Stimulated activated effector memory CD8-positive, alpha-beta T cell treated with anti-CD3 and anti-CD28 coated beads, Interleukin-12 subunit alpha, Interleukin-12 subunit beta, amount 100 ng/mL, for 72 hours (primary cell): ENCODE data around the gene MEP1A.
"Not testable (repeated sequence)": the region's sequence is repeated elsewhere in the genome, so short reads cannot be mapped to it uniquely, and the experiment has no call there.

Experiments used
- ATAC-seq: fragments of 150-1000 bp; cut with Tn5 transposase; 2 replicates; pipeline ENCODE4 v1.10.0; 2021
- DNase-seq, 2 donors: peaks; one replicate each; pipeline ENCODE4 v3.0.0; 2021 to 2022; ENCODE audit warnings: low spot score in 2 of 2
- H3K27ac Mint-ChIP-seq: one replicate; pipeline ENCODE4 v1.8.0; 2022; ENCODE audit warnings: mild to moderate bottlenecking, mixed read lengths
- H3K36me3 Mint-ChIP-seq: one replicate; pipeline ENCODE4 v1.8.0; 2022; ENCODE audit warnings: mild to moderate bottlenecking, mixed read lengths
- H3K4me1 Mint-ChIP-seq: one replicate; pipeline ENCODE4 v1.8.0; 2022; ENCODE audit warnings: mixed read lengths
- H3K4me3 Mint-ChIP-seq: one replicate; pipeline ENCODE4 v1.8.0; 2022; ENCODE audit warnings: mild to moderate bottlenecking, mixed read lengths
- H3K9me3 Mint-ChIP-seq: one replicate; pipeline ENCODE4 v1.8.0; 2022; ENCODE audit warnings: mixed read lengths

The MEP1A gene

DNA sequence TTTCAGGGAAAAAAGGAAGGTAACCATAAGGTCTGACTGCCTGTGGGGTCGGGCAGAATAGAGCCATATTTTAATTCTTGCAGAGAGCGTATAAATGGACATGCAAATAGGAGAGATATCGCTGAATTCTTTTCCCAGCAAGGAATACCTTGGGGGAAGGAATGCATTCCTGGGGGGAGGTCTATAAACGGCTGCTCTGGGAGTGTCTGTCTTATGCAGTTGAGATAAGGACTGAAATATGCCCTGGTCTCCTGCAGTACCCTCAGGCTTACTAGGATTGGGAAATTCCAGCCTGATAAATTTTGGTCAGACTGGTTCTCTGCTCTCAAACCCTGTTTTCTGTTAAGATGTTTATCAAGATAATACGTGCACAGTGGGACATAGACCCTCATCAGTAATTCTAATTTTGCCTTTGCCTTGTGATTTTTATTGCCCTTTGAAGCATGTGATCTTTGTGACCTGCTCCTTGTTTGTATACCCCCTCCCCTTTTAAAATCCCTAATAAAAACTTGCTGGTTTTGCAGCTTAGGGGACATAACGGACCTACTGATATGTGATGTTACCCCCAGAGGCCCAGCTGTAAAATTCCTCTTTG is 49.2 kb downstream of the MEP1A start:
- H3K9me3 Mint-ChIP-seq = peaks cover 14% of the 10 kb centered on the region
- not testable (repeated sequence) for DNase-seq, H3K27ac Mint-ChIP-seq, H3K4me1 Mint-ChIP-seq, H3K4me3 Mint-ChIP-seq, H3K36me3 Mint-ChIP-seq, ATAC-seq

- no peaks in the 10 kb centered on the region for H3K36me3 Mint-ChIP-seq
Observed at GRCh38 chr6:46845126-46845525, 51.9 kb downstream of the MEP1A start.

DNA sequence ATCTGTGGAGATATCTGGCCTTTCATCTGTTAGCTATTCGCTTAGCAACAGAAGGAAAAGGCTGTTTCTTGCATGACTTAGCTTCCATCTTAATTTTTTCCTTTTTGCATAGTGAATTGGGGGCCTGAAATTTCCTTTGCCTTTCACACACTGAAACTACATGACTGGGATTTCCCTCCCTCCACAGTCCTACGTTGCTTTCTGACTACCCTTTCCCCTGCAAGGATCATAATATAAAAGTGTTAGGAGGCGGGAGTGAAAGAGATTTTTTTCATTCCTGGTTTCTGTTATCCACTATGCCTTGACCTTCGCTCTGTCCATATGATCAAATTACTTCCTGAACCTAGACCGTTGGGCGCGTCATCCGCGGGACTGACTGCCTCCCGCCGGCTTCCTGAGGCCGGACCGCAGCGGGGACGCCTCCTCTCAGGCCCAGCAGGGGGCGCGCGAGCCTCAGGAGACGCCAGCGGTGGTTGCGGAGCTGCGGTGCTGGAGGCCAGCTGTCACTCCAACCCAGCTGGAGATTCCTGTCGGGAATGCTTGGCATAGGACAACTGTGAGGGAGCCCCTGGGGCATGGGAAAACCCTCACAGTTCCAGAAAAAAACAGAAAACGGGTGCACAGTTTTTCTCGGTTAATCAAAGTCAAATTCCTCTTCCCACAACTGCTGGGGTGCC is 55.6 kb downstream of the MEP1A start:
- Mint-ChIP-seq H3K9me3 (peaks cover 3% of the 10 kb centered on the region), H3K36me3 (no peaks in the 10 kb centered on the region), H3K27ac (no peak overlapping the region), H3K4me3 (peak overlapping the region; percentile 38), H3K4me1 (peaks cover 12% of the 10 kb centered on the region)
- DNase-seq = peak; percentile 53 to 74
- ATAC-seq = peak; percentile 78

More at GRCh38 chr6:46845126-46845525, 51.9 kb downstream of the MEP1A start:
- H3K4me1 Mint-ChIP-seq = peaks cover 12% of the 10 kb centered on the region
- ATAC-seq (no peak), DNase-seq (no peak)
- no peak overlapping the region for H3K27ac Mint-ChIP-seq
- no peak overlapping the region for H3K4me3 Mint-ChIP-seq
- peaks cover 14% of the 10 kb centered on the region for H3K9me3 Mint-ChIP-seq

GRCh38 chr6:46849361-46849690 is 56.1 kb downstream of the MEP1A start:
- Mint-ChIP-seq H3K9me3 (no peaks in the 10 kb centered on the region), H3K36me3 (no peaks in the 10 kb centered on the region), H3K27ac (no peak overlapping the region), H3K4me3 (no peak overlapping the region), H3K4me1 (peaks cover 12% of the 10 kb centered on the region)
- no peak for ATAC-seq
- no peak for DNase-seq

- H3K4me3 Mint-ChIP-seq = no peak overlapping the region
- H3K4me1 Mint-ChIP-seq = peaks cover 12% of the 10 kb centered on the region
- no peak for DNase-seq
- no peak overlapping the region for H3K27ac Mint-ChIP-seq
- no peak for ATAC-seq
- no peaks in the 10 kb centered on the region for H3K36me3 Mint-ChIP-seq
- no peaks in the 10 kb centered on the region for H3K9me3 Mint-ChIP-seq
Observed at GRCh38 chr6:46850792-46851191, 57.6 kb downstream of the MEP1A start.

DNA sequence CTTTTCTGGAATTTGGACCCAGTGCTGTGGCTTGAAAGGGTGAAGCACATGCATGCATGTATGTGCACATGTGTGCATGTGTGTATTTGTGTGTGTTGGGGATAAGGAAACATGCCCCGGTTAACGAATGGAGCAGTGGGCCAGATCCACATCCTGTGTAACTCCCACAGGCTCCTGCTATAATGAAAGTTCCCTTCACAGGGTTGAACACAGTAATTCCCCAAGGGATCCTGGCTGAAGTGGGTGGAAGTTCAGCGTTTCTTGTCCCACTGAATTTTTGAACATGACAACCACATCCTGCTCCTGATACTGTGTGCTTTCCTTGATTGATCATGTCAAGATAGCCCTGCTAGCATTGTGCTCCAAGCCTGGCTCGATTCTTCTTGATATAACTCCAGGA is 58.4 kb downstream of the MEP1A start:
- H3K4me1 Mint-ChIP-seq = peaks cover 12% of the 10 kb centered on the region
- not testable (repeated sequence) for H3K9me3 Mint-ChIP-seq, DNase-seq, H3K4me3 Mint-ChIP-seq, H3K36me3 Mint-ChIP-seq, H3K27ac Mint-ChIP-seq, ATAC-seq

- H3K4me3 Mint-ChIP-seq, H3K36me3 Mint-ChIP-seq, DNase-seq, H3K4me1 Mint-ChIP-seq, ATAC-seq, H3K27ac Mint-ChIP-seq, H3K9me3 Mint-ChIP-seq: not testable (repeated sequence)
Observed at GRCh38 chr6:46855966-46856365, 62.8 kb downstream of the MEP1A start.

- DNase-seq (no peak), ATAC-seq (no peak)
- Mint-ChIP-seq H3K4me1 (no peaks in the 10 kb centered on the region), H3K4me3 (no peak overlapping the region), H3K27ac (no peak overlapping the region), H3K36me3 (no peaks in the 10 kb centered on the region), H3K9me3 (no peaks in the 10 kb centered on the region)
Observed at GRCh38 chr6:46862381-46862780, 69.2 kb downstream of the MEP1A start.

- Mint-ChIP-seq H3K9me3 (no peaks in the 10 kb centered on the region), H3K4me1 (no peaks in the 10 kb centered on the region), H3K4me3 (no peak overlapping the region), H3K27ac (no peak overlapping the region), H3K36me3 (no peaks in the 10 kb centered on the region)
- ATAC-seq (no peak), DNase-seq (no peak)
Observed at GRCh38 chr6:46863791-46864190, 70.6 kb downstream of the MEP1A start.

DNA sequence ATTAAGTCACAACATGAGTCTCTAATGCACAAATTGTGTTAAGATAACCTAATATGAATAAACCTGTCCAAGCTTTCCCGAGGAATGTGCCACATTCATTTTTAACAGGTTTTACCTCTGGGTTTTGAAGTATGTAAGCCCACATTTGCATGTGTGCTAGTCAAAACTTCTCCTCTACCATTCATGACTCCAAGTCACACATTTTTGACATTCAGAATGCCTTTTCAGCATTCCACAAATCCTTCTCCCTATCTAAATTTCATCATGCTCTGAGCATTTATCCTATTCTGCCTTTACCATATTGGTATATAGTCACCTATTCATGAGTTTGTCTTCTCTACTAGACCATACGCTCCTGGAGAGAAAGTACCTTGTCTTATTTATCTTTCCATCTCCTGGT is 72.0 kb downstream of the MEP1A start:
- no peak overlapping the region for H3K4me3 Mint-ChIP-seq
- no peak overlapping the region for H3K27ac Mint-ChIP-seq
- no peak for ATAC-seq
- no peaks in the 10 kb centered on the region for H3K9me3 Mint-ChIP-seq
- no peaks in the 10 kb centered on the region for H3K36me3 Mint-ChIP-seq
- DNase-seq = no peak
- H3K4me1 Mint-ChIP-seq = no peaks in the 10 kb centered on the region

DNA sequence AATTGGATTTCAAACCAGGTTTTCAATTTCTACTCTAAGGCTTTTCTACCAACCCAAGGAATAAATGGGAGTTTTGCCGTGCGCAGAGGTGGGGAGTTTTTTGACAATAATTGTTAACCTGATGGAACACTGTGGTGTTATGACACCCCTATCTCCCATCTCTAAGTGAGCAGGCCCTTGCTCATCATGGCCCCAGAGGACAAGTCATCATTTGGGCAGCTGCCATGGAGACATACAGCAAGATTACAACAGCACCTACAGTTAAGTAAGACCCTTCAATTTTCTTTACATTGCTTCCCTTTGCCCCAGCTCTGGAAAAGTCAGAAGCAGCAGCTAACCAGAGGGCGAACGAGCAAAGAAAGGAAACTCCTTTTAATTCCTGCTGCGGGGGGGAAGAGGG is 74.2 kb downstream of the MEP1A start:
- Mint-ChIP-seq H3K4me1 (no peaks in the 10 kb centered on the region), H3K4me3 (no peak overlapping the region), H3K9me3 (no peaks in the 10 kb centered on the region), H3K27ac (no peak overlapping the region), H3K36me3 (no peaks in the 10 kb centered on the region)
- no peak for ATAC-seq
- DNase-seq = no peak

DNA sequence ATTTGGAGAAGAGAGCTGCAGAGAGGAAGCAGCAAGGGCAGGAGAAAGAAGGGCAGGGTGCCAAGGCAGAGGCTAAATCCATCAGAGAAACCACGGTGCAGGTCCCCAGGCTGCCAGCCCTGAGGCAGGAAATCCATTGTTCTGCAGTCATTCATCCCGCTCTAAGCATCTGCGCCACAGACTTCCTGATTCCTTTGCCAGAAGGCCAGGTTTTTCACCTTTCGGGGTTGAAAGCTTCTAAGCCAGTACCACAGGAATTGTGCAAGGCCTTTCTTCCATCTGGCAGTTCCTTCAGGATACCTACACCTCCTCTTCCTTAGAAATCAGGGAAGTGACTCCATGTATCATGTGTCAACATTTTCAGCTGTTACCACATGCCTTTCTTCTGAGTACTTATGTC is 82.9 kb downstream of the MEP1A start:
- DNase-seq = no peak

GRCh38 chr6:46879003-46879402 is 85.8 kb downstream of the MEP1A start:
- H3K4me3 Mint-ChIP-seq = no peak overlapping the region
- H3K36me3 Mint-ChIP-seq = no peaks in the 10 kb centered on the region
- no peak overlapping the region for H3K27ac Mint-ChIP-seq

More for the DNA sequence above, 82.9 kb downstream of the MEP1A start:
- no peaks in the 10 kb centered on the region for H3K9me3 Mint-ChIP-seq
- no peaks in the 10 kb centered on the region for H3K4me1 Mint-ChIP-seq
- H3K36me3 Mint-ChIP-seq = no peaks in the 10 kb centered on the region
- ATAC-seq = no peak
- H3K4me3 Mint-ChIP-seq = no peak overlapping the region
- H3K27ac Mint-ChIP-seq = no peak overlapping the region

DNA sequence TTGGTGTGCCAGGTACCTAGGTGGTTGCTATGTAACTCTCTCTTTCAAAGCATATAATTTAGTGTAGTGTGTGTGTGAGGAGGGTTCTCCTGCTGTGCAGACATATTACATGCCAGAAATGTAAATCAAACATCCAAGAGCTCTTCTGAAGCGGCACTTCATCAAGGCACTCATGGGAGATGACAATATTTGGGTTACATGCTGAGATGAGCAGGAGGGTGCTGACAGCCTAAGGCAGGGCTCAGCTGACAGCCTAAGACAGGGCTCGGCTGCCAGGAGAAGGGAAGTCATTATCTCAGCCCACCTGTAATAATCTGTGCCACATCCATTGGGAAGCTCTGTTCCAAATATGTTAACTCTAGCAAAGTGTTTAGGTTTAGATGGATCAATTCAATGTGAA is 89.5 kb downstream of the MEP1A start:
- no peak overlapping the region for H3K4me3 Mint-ChIP-seq
- H3K27ac Mint-ChIP-seq = no peak overlapping the region
- no peak for ATAC-seq
- no peaks in the 10 kb centered on the region for H3K9me3 Mint-ChIP-seq
- H3K4me1 Mint-ChIP-seq = no peaks in the 10 kb centered on the region
- H3K36me3 Mint-ChIP-seq = no peaks in the 10 kb centered on the region
- no peak for DNase-seq

More at GRCh38 chr6:46879003-46879402, 85.8 kb downstream of the MEP1A start:
- Mint-ChIP-seq H3K9me3 (no peaks in the 10 kb centered on the region), H3K4me1 (no peaks in the 10 kb centered on the region)
- DNase-seq = no peak
- no peak for ATAC-seq

- Mint-ChIP-seq H3K36me3 (no peaks in the 10 kb centered on the region), H3K4me3 (no peak overlapping the region), H3K27ac (no peak overlapping the region), H3K9me3 (no peaks in the 10 kb centered on the region), H3K4me1 (no peaks in the 10 kb centered on the region)
- peak; percentile 16 for ATAC-seq
- DNase-seq = no peak
Observed at GRCh38 chr6:46888031-46888430, 94.8 kb downstream of the MEP1A start.

DNA sequence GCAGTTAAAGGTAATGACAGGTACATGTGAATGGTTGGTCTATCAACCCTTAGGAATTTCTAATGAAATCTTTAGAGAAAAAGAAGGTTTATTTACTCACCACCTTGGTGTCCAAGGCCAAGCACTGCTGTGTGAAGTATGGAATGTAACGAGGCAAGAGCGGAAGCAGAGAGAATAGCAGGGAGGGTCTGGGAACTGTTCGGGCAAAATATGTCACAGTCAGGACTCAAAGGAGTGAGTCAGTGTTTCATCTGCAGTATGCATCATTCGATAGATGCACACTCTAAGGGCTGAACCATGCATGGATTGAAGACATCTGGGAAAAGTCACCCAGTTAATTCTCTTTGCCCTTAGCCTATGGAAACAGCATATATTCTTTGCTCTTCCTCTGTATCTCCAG is 95.4 kb downstream of the MEP1A start:
- H3K9me3 Mint-ChIP-seq = no peaks in the 10 kb centered on the region
- no peak overlapping the region for H3K27ac Mint-ChIP-seq
- H3K4me1 Mint-ChIP-seq = no peaks in the 10 kb centered on the region
- ATAC-seq (no peak), DNase-seq (no peak)
- H3K4me3 Mint-ChIP-seq = no peak overlapping the region
- no peaks in the 10 kb centered on the region for H3K36me3 Mint-ChIP-seq
